A673 (cell line): Measurements from ENCODE around the gene SPATA3.

ENCODE experiments used
- EZH2 ChIP-seq: fragments of 200-600 bp; sonication (generic); IDR thresholded peaks from 2 replicates; pipeline ENCODE4 v1.6.1; 2017; ENCODE audit warnings: borderline replicate concordance, low read depth, mild to moderate bottlenecking, mixed read lengths, antibody characterized with exemption, low read length; ENCODE audit not compliant: poor library complexity, severe bottlenecking
- TF ChIP-seq, protein P1 (sequence below): fragments of 300-800, 200-600 bp; sonication (generic); conservative IDR thresholded peaks from 2 replicates; pipeline ENCODE4 v1.5.1; 2017; ENCODE audit warnings: low read depth, mild to moderate bottlenecking, antibody characterized with exemption, low read length, moderate library complexity, mixed read lengths

DNA sequence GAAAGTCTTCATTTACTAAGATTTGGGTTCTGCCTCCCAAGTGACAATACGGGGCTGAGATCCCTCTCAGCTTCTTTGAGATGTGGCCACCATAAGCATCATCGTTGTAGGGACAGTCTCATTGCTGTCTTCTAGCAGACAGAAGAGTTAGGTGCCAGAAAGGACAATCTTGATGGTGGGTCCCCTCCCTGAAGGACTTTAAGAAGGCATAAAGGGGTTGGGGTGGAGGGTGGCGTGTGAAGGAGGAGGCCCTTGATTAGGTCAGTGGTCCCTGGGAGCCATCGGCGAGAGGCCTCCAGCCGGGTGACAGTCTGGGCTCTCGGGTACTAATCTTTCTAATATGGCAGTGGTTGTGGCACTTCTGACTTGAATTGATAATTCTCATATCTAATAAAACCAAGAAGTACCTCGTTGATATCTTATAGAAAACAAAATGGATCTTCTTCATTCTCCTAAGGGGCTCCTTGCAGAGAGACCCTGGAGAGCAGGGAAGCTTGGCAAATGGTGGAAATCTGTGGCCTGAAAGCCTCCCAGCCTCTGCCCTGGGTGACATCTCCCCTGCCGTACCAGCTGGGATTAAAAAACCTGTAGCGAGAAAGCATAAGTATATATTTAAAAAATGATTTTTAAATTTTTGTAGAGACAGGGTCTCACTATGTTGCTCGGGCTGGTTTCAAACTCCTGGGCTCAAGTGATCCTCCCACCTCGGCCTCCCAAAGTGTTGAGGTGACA is 53.5 kb downstream of the SPATA3 start:
- TF ChIP-seq, protein P1, sequence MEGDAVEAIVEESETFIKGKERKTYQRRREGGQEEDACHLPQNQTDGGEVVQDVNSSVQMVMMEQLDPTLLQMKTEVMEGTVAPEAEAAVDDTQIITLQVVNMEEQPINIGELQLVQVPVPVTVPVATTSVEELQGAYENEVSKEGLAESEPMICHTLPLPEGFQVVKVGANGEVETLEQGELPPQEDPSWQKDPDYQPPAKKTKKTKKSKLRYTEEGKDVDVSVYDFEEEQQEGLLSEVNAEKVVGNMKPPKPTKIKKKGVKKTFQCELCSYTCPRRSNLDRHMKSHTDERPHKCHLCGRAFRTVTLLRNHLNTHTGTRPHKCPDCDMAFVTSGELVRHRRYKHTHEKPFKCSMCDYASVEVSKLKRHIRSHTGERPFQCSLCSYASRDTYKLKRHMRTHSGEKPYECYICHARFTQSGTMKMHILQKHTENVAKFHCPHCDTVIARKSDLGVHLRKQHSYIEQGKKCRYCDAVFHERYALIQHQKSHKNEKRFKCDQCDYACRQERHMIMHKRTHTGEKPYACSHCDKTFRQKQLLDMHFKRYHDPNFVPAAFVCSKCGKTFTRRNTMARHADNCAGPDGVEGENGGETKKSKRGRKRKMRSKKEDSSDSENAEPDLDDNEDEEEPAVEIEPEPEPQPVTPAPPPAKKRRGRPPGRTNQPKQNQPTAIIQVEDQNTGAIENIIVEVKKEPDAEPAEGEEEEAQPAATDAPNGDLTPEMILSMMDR, result no peak
- no peak for TF ChIP-seq EZH2
